BLaER1 (cell line): ENCODE data around the gene LIPH.
"Not testable (repeated sequence)": the region's sequence is repeated elsewhere in the genome, so short reads cannot be mapped to it uniquely, and the experiment has no call there.

ENCODE experiments used
- H3K27ac ChIP-seq: shearing (Covaris generic); formaldehyde crosslinking; 2 replicates; pipeline ENCODE4 v1.8.1; 2022
- H3K27me3 ChIP-seq: shearing (Covaris generic); formaldehyde crosslinking; 2 replicates; pipeline ENCODE4 v1.8.1; 2022
- H3K36me3 ChIP-seq: shearing (Covaris generic); formaldehyde crosslinking; 2 replicates; pipeline ENCODE4 v1.8.1; 2022
- H3K4me1 ChIP-seq: shearing (Covaris generic); formaldehyde crosslinking; 2 replicates; pipeline ENCODE4 v1.8.1; 2022
- H3K4me2 ChIP-seq: shearing (Covaris generic); formaldehyde crosslinking; 2 replicates; pipeline ENCODE4 v1.8.1; 2022
- H3K4me3 ChIP-seq: shearing (Covaris generic); formaldehyde crosslinking; 2 replicates; pipeline ENCODE4 v1.8.1; 2022
- H3K9ac ChIP-seq: shearing (Covaris generic); formaldehyde crosslinking; 2 replicates; pipeline ENCODE4 v1.8.1; 2022
- H3K9me3 ChIP-seq: shearing (Covaris generic); formaldehyde crosslinking; 2 replicates; pipeline ENCODE4 v1.8.1; 2022
- H4K20me1 ChIP-seq: shearing (Covaris generic); formaldehyde crosslinking; 2 replicates; pipeline ENCODE4 v1.8.1; 2022
- Cebpa-rat ChIP-seq: shearing (Covaris generic); IDR thresholded peaks from 2 replicates; pipeline ENCODE4 v1.8.1; 2022

The LIPH gene

GRCh38 chr3:185498503-185499396 is 53.6 kb downstream of the LIPH start, which contains the start of gene TMEM41A:
TSS of gene TMEM41A (minus strand) at chr3:185499035. CDS start at chr3:185498961, 74 bp downstream.
- H3K27me3 ChIP-seq: no peaks in the 10 kb centered on the region
- H4K20me1 ChIP-seq: peaks cover 30% of the 10 kb centered on the region
- peaks cover 33% of the 10 kb centered on the region for H3K36me3 ChIP-seq
- peak within 1 kb of the TSS; percentile 90 for H3K27ac ChIP-seq
- peak within 1 kb of the TSS; percentile 87 for H3K9ac ChIP-seq
- peak within 1 kb of the TSS; percentile 96 for H3K4me3 ChIP-seq
- H3K4me1 ChIP-seq: peaks cover 22% of the 10 kb centered on the region
- no peaks in the 10 kb centered on the region for H3K9me3 ChIP-seq
- peak within 1 kb of the TSS; percentile 87 for H3K4me2 ChIP-seq
- no peak for TF ChIP-seq Cebpa-rat

GRCh38 chr3:185490241-185490640 is 62.1 kb downstream of the LIPH start:
- Histone ChIP-seq H4K20me1 (peaks cover 17% of the 10 kb centered on the region; the same call in 1 of the 2 replicates), H3K4me2 (no peak overlapping the region), H3K27me3 (no peaks in the 10 kb centered on the region), H3K9me3 (no peaks in the 10 kb centered on the region), H3K27ac (no peak overlapping the region), H3K4me3 (no peak overlapping the region), H3K4me1 (no peaks in the 10 kb centered on the region), H3K9ac (no peak overlapping the region), H3K36me3 (peaks cover 95% of the 10 kb centered on the region)
- TF ChIP-seq Cebpa-rat: no peak

GRCh38 chr3:185489462-185489861 is 62.9 kb downstream of the LIPH start:
- no peak for TF ChIP-seq Cebpa-rat
- Histone ChIP-seq H3K36me3 (peaks cover 88% of the 10 kb centered on the region), H3K27ac (no peak overlapping the region)

GRCh38 chr3:185488465-185488864 is 63.9 kb downstream of the LIPH start:
- no peak for TF ChIP-seq Cebpa-rat
- Histone ChIP-seq H3K27ac (no peak overlapping the region), H4K20me1 (no peaks in the 10 kb centered on the region), H3K9ac (no peak overlapping the region), H3K27me3 (no peaks in the 10 kb centered on the region), H3K9me3 (no peaks in the 10 kb centered on the region), H3K4me3 (no peak overlapping the region), H3K4me1 (no peaks in the 10 kb centered on the region), H3K4me2 (no peak overlapping the region), H3K36me3 (peaks cover 78% of the 10 kb centered on the region)

More at GRCh38 chr3:185489462-185489861, 62.9 kb downstream of the LIPH start:
- no peak overlapping the region for H3K4me2 ChIP-seq
- no peak overlapping the region for H3K9ac ChIP-seq
- H3K4me1 ChIP-seq: no peaks in the 10 kb centered on the region
- no peaks in the 10 kb centered on the region for H3K27me3 ChIP-seq
- H4K20me1 ChIP-seq: peaks cover 10% of the 10 kb centered on the region; the same call in 1 of the 2 replicates
- no peaks in the 10 kb centered on the region for H3K9me3 ChIP-seq
- no peak overlapping the region for H3K4me3 ChIP-seq

- no peaks in the 10 kb centered on the region for H3K9me3 ChIP-seq
- no peak overlapping the region for H3K4me2 ChIP-seq
- no peak for TF ChIP-seq Cebpa-rat
- no peaks in the 10 kb centered on the region for H4K20me1 ChIP-seq
- no peak overlapping the region for H3K9ac ChIP-seq
- H3K36me3 ChIP-seq: peaks cover 64% of the 10 kb centered on the region
- no peak overlapping the region for H3K27ac ChIP-seq
- no peak overlapping the region for H3K4me3 ChIP-seq
- no peaks in the 10 kb centered on the region for H3K27me3 ChIP-seq
- no peaks in the 10 kb centered on the region for H3K4me1 ChIP-seq
Measured at GRCh38 chr3:185486394-185486793, 66.0 kb downstream of the LIPH start.

- Histone ChIP-seq H3K9me3 (peaks cover 11% of the 10 kb centered on the region; the same call in 1 of the 2 replicates), H3K4me2 (no peak overlapping the region), H4K20me1 (no peaks in the 10 kb centered on the region), H3K9ac (no peak overlapping the region), H3K4me3 (no peak overlapping the region), H3K36me3 (peaks cover 58% of the 10 kb centered on the region), H3K27me3 (no peaks in the 10 kb centered on the region), H3K27ac (no peak overlapping the region), H3K4me1 (no peaks in the 10 kb centered on the region)
- no peak for TF ChIP-seq Cebpa-rat
Measured at GRCh38 chr3:185484296-185484695, 68.1 kb downstream of the LIPH start.

- H3K4me1 ChIP-seq: no peaks in the 10 kb centered on the region
- TF ChIP-seq Cebpa-rat: no peak
- no peak overlapping the region for H3K27ac ChIP-seq
- no peak overlapping the region for H3K4me2 ChIP-seq
- H3K4me3 ChIP-seq: no peak overlapping the region
- no peak overlapping the region for H3K9ac ChIP-seq
- H3K9me3 ChIP-seq: peaks cover 11% of the 10 kb centered on the region; the same call in 1 of the 2 replicates
- no peaks in the 10 kb centered on the region for H3K27me3 ChIP-seq
- H3K36me3 ChIP-seq: peaks cover 21% of the 10 kb centered on the region; the same call in 1 of the 2 replicates
- no peaks in the 10 kb centered on the region for H4K20me1 ChIP-seq
Measured at GRCh38 chr3:185479373-185479945, 72.9 kb downstream of the LIPH start.

GRCh38 chr3:185477316-185477715 is 75.1 kb downstream of the LIPH start:
- Histone ChIP-seq H3K4me1 (no peaks in the 10 kb centered on the region), H3K4me2 (no peak overlapping the region), H3K9me3 (peaks cover 11% of the 10 kb centered on the region; the same call in 1 of the 2 replicates), H3K4me3 (no peak overlapping the region), H4K20me1 (no peaks in the 10 kb centered on the region), H3K36me3 (peaks cover 21% of the 10 kb centered on the region; the same call in 1 of the 2 replicates), H3K9ac (no peak overlapping the region), H3K27ac (no peak overlapping the region), H3K27me3 (no peaks in the 10 kb centered on the region)
- TF ChIP-seq Cebpa-rat: no peak

- H4K20me1 ChIP-seq, H3K4me2 ChIP-seq, H3K9ac ChIP-seq, H3K27ac ChIP-seq, H3K4me3 ChIP-seq, H3K27me3 ChIP-seq, H3K9me3 ChIP-seq, H3K36me3 ChIP-seq, H3K4me1 ChIP-seq: not testable (repeated sequence)
Measured at GRCh38 chr3:185474922-185475321, 77.5 kb downstream of the LIPH start.

- Histone ChIP-seq H3K9ac (no peak overlapping the region), H3K4me1 (no peaks in the 10 kb centered on the region), H3K27ac (no peak overlapping the region), H3K4me3 (no peak overlapping the region), H3K27me3 (no peaks in the 10 kb centered on the region), H4K20me1 (no peaks in the 10 kb centered on the region), H3K36me3 (peaks cover 6% of the 10 kb centered on the region; the same call in 1 of the 2 replicates), H3K4me2 (no peak overlapping the region), H3K9me3 (no peaks in the 10 kb centered on the region)
- TF ChIP-seq Cebpa-rat: no peak
Measured at GRCh38 chr3:185473290-185473815, 79.0 kb downstream of the LIPH start.
